OCI-LY7 (cell line): ENCODE results near the gene RHOT1. TPM values are rescaled to one million over a fixed set of nuclear protein-coding genes. Genes with fewer than 3 reads are reported as not detected.
"Not testable (repeated sequence)": the region's sequence is repeated elsewhere in the genome, so short reads cannot be mapped to it uniquely, and the experiment has no call there.

Experiments
- BruUV-seq: library from RNA; stranded (reverse); fragments of 400-500 nt; replicated peaks from 2 replicates; lab custom pipeline; 2021; lab: Mats Ljungman, UMichigan
- CTCF ChIA-PET: fragments of 300-600 bp; sonication (Branson Sonifier 250); formaldehyde crosslinking; loops from one replicate; lab custom pipeline; 2022; ENCODE audit warnings: antibody characterized with exemption; ENCODE audit not compliant: unreplicated experiment; lab: Charles Lee
- POLR2A ChIA-PET: fragments of 300-600 bp; sonication (Branson Sonifier 250); formaldehyde crosslinking; loops from one replicate; lab custom pipeline; 2022; ENCODE audit warnings: antibody characterized with exemption; lab: Charles Lee
- DNase-seq: peaks from one replicate; pipeline ENCODE4 v3.0.0-alpha.2; 2015; ENCODE audit warnings: low spot score
- H2AFZ ChIP-seq: fragments of 200-600 bp; sonication (generic), shearing (Covaris generic); 2 replicates; pipeline ENCODE4 v1.6.1; 2014; ENCODE audit warnings: mild to moderate bottlenecking, antibody characterized with exemption, low read length, moderate library complexity
- H3K27ac ChIP-seq: fragments of 200-600 bp; sonication (generic); 2 replicates; pipeline ENCODE4 v1.5.1; 2014; ENCODE audit warnings: mixed run types, low read depth, mild to moderate bottlenecking, moderate library complexity, low read length, inconsistent platforms; ENCODE audit not compliant: poor library complexity, severe bottlenecking
- H3K36me3 ChIP-seq: fragments of 200-600 bp; sonication (generic); 2 replicates; pipeline ENCODE4 v1.6.1; 2014; ENCODE audit warnings: mild to moderate bottlenecking, antibody characterized with exemption, low read length, moderate library complexity, mixed read lengths; ENCODE audit not compliant: insufficient read depth
- H3K4me1 ChIP-seq: fragments of 200-600 bp; sonication (generic); 2 replicates; pipeline ENCODE4 v1.5.1; 2014; ENCODE audit warnings: mild to moderate bottlenecking, low read length; ENCODE audit not compliant: insufficient read depth, poor library complexity, severe bottlenecking
- H3K4me2 ChIP-seq: fragments of 200-600 bp; sonication (generic); 2 replicates; pipeline ENCODE4 v1.6.1; 2014; ENCODE audit warnings: mild to moderate bottlenecking, low read length
- H3K4me3 ChIP-seq: fragments of 200-600 bp; sonication (generic); 2 replicates; pipeline ENCODE4 v1.5.1; 2014; ENCODE audit warnings: mild to moderate bottlenecking, low read depth, low read length; ENCODE audit not compliant: poor library complexity, severe bottlenecking
- H3K79me2 ChIP-seq: fragments of 200-600 bp; sonication (generic); 2 replicates; pipeline ENCODE4 v1.6.1; 2016; ENCODE audit warnings: low read depth, mild to moderate bottlenecking, low read length, moderate library complexity, mixed read lengths; ENCODE audit not compliant: insufficient read depth
- H3K9me2 ChIP-seq: fragments of 200-600 bp; sonication (generic); 2 replicates; pipeline ENCODE4 v1.6.1; 2016; ENCODE audit warnings: mild to moderate bottlenecking, low read length, mixed read lengths; ENCODE audit not compliant: insufficient read depth
- H3K9me3 ChIP-seq: fragments of 200-600 bp; sonication (generic); 2 replicates; pipeline ENCODE4 v1.6.1; 2014; ENCODE audit warnings: mild to moderate bottlenecking, mixed run types, low read length, mixed read lengths
- H4K20me1 ChIP-seq: fragments of 200-600 bp; sonication (generic); 2 replicates; pipeline ENCODE4 v1.6.1; 2014; ENCODE audit warnings: mild to moderate bottlenecking, antibody characterized with exemption, low read length, moderate library complexity, mixed read lengths; ENCODE audit not compliant: insufficient read depth
- EZH2phosphoT487 ChIP-seq: fragments of 200-600 bp; sonication (generic); IDR thresholded peaks from 2 replicates; pipeline ENCODE4 v1.6.1; 2018; ENCODE audit warnings: low read depth, borderline replicate concordance, mild to moderate bottlenecking, mixed run types, antibody characterized with exemption, low read length, moderate library complexity, mixed read lengths
- intact Hi-C: fragments of 100-400 bp; cut with micrococcal nuclease; formaldehyde crosslinking; loops from one replicate; pipeline ENCODE4 v1.10.0; 2022; ENCODE audit not compliant: unreplicated experiment
- total RNA-seq, 2 experiments: library from RNA; depleted of rRNA in 1 of 2; stranded (reverse); fragments of >200 nt in 1 of 2; shearing (Covaris generic) in 1 of 2; gene quantifications; 2 replicates each; pipeline ENCODE4 v1.2.3, GENCODE V29; 2014 to 2022
- TF ChIP-seq, protein P1 (sequence below): fragments of 200-600 bp; sonication (generic); conservative IDR thresholded peaks from 2 replicates; pipeline ENCODE4 v1.5.1; 2014; ENCODE audit warnings: mild to moderate bottlenecking, antibody characterized with exemption, low read length, moderate library complexity, mixed read lengths

The RHOT1 gene
- total RNA-seq, 2 experiments from 2014 or later = 19.4 to 24.2 TPM

GRCh38 chr17:32103476-32104113 lies 38.7 kb upstream of the RHOT1 start:
- Histone ChIP-seq H4K20me1 (no peaks in the 10 kb centered on the region), H3K4me1 (no peaks in the 10 kb centered on the region), H3K27ac (no peak overlapping the region), H3K36me3 (0 out of 2 replicates have a peak, but pooled peaks cover 5% of the 10 kb centered on the region), H3K4me3 (no peak overlapping the region), H3K9me3 (no peaks in the 10 kb centered on the region), H3K9me2 (no peaks in the 10 kb centered on the region), H3K4me2 (no peak overlapping the region), H2AFZ (no peak overlapping the region), H3K79me2 (no peaks in the 10 kb centered on the region)
- DNase-seq = no peak
- ChIA-PET CTCF (no interaction called here), POLR2A (interaction anchor here (0.6 kb wide), 1 partner anchor 86 kb away, joined by 3 read pairs; no protein-coding TSS in a partner anchor)
- intact Hi-C loops = no loop called here
- BruUV-seq = no TSS peak
- no peak for TF ChIP-seq EZH2phosphoT487

DNA sequence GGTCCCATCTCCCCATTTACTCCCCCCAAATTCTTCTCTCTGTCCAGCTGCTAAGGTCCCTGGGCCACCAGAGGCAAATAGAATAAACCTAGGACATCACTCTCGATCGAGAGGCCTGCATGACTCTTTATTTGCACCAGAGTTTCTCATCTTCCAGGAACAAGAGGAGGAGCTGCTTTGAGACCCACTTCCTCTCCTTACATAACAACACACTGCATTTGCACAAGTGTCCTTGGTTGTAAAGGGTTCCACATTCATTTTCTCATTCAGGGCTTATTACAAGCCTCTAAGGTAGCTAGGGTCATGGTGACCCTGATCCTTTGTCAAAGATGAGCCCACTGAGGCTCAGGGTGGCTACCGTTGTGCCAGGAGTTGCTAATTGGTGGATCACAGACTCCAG lies 38.1 kb upstream of the RHOT1 start:
- no peak overlapping the region for H2AFZ ChIP-seq
- no peak for TF ChIP-seq EZH2phosphoT487
- TF ChIP-seq, protein P1, sequence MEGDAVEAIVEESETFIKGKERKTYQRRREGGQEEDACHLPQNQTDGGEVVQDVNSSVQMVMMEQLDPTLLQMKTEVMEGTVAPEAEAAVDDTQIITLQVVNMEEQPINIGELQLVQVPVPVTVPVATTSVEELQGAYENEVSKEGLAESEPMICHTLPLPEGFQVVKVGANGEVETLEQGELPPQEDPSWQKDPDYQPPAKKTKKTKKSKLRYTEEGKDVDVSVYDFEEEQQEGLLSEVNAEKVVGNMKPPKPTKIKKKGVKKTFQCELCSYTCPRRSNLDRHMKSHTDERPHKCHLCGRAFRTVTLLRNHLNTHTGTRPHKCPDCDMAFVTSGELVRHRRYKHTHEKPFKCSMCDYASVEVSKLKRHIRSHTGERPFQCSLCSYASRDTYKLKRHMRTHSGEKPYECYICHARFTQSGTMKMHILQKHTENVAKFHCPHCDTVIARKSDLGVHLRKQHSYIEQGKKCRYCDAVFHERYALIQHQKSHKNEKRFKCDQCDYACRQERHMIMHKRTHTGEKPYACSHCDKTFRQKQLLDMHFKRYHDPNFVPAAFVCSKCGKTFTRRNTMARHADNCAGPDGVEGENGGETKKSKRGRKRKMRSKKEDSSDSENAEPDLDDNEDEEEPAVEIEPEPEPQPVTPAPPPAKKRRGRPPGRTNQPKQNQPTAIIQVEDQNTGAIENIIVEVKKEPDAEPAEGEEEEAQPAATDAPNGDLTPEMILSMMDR = no peak
- H3K4me1 ChIP-seq = no peaks in the 10 kb centered on the region
- POLR2A ChIA-PET = interaction anchor here (0.6 kb wide), 1 partner anchor 86 kb away, joined by 3 read pairs; no protein-coding TSS in a partner anchor
- no peaks in the 10 kb centered on the region for H4K20me1 ChIP-seq
- H3K9me3 ChIP-seq = no peaks in the 10 kb centered on the region
- no TSS peak for BruUV-seq
- no peak overlapping the region for H3K27ac ChIP-seq
- H3K36me3 ChIP-seq = 0 out of 2 replicates have a peak, but pooled peaks cover 2% of the 10 kb centered on the region
- no peak overlapping the region for H3K4me3 ChIP-seq
- CTCF ChIA-PET = no interaction called here
- H3K9me2 ChIP-seq = no peaks in the 10 kb centered on the region
- H3K4me2 ChIP-seq = no peak overlapping the region
- intact Hi-C loops = no loop called here
- DNase-seq = no peak
- H3K79me2 ChIP-seq = no peaks in the 10 kb centered on the region

GRCh38 chr17:32106471-32106981 lies 35.8 kb upstream of the RHOT1 start:
- intact Hi-C loops, H3K4me1 ChIP-seq, H4K20me1 ChIP-seq, DNase-seq, H3K36me3 ChIP-seq, H3K4me2 ChIP-seq, H3K79me2 ChIP-seq, H3K9me2 ChIP-seq, H2AFZ ChIP-seq, H3K9me3 ChIP-seq, H3K4me3 ChIP-seq, H3K27ac ChIP-seq, POLR2A ChIA-PET, CTCF ChIA-PET: not testable (repeated sequence)
- BruUV-seq = TSS peak; percentile 22

- intact Hi-C loops, H3K4me1 ChIP-seq, H4K20me1 ChIP-seq, H3K9me3 ChIP-seq, POLR2A ChIA-PET, H2AFZ ChIP-seq, H3K4me2 ChIP-seq, H3K27ac ChIP-seq, H3K79me2 ChIP-seq, H3K4me3 ChIP-seq, DNase-seq, H3K36me3 ChIP-seq, H3K9me2 ChIP-seq, CTCF ChIA-PET, BruUV-seq: not testable (repeated sequence)
Measured at GRCh38 chr17:32107194-32107593, 35.1 kb upstream of the RHOT1 start.
